Measurements from ENCODE around the gene SH3BP5L.

The SH3BP5L gene

DNA sequence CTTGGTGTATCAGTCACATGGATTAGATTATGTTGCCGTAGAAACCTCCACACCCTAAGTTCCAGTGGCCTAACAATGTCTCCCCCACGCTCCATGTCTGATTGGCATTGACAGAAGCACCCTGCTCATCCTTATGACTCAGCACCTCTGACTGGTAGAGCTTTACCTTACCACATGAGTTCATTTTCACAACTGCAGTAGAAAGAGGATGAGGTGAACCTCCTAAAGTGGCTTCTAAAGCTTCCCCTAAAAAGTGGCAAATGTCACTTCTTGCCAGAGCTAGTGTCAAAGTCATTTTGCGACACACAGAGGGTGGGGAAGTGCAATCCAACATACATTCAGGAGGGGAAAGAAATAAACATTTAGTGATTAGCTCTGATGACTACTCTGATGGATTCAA, 39.6 kb downstream of the SH3BP5L start:
- H3K9ac ChIP-seq (ENCODE audit: insufficient read length, low read depth): no peak overlapping the region
- no peaks in the 10 kb centered on the region for H3K9me3 ChIP-seq (ENCODE audit: insufficient read depth, low read length)
- no peaks in the 10 kb centered on the region for H3K27me3 ChIP-seq (ENCODE audit: insufficient read depth, insufficient read length)
- no peaks in the 10 kb centered on the region for H3K4me1 ChIP-seq (ENCODE audit: insufficient read depth, insufficient read length)
- H3K36me3 ChIP-seq (ENCODE audit: insufficient read depth, insufficient read length, low read length): no peaks in the 10 kb centered on the region
- TF ChIP-seq ZNF274 (IDR thresholded peaks at IDR 0.05; ENCODE audit: low read depth, low read length): no peak
- no peak for TF ChIP-seq YY1 (IDR thresholded peaks at IDR 0.05; ENCODE audit: insufficient read depth, insufficient read length)
- TF ChIP-seq SUZ12 (IDR thresholded peaks at IDR 0.05; ENCODE audit: extremely low read depth, insufficient read depth, insufficient read length): no peak
- H3K4me3 ChIP-seq (ENCODE audit: insufficient read length, low read depth): no peak overlapping the region
- DNase-seq (ENCODE audit: low read depth, low spot score): no peak

GRCh38 chr1:248783367-248783766, 42.3 kb downstream of the SH3BP5L start:
- Histone ChIP-seq H3K27me3 (ENCODE audit: insufficient read depth, insufficient read length) (no peaks in the 10 kb centered on the region), H3K9me3 (ENCODE audit: insufficient read depth, low read length) (no peaks in the 10 kb centered on the region), H3K36me3 (ENCODE audit: insufficient read depth, insufficient read length, low read length) (no peaks in the 10 kb centered on the region), H3K4me1 (ENCODE audit: insufficient read depth, insufficient read length) (no peaks in the 10 kb centered on the region), H3K9ac (ENCODE audit: insufficient read length, low read depth) (no peak overlapping the region), H3K4me3 (ENCODE audit: insufficient read length, low read depth) (no peak overlapping the region)
- DNase-seq (ENCODE audit: low read depth, low spot score): no peak
- no peak for TF ChIP-seq SUZ12 (IDR thresholded peaks at IDR 0.05; ENCODE audit: extremely low read depth, insufficient read depth, insufficient read length)
- TF ChIP-seq YY1 (IDR thresholded peaks at IDR 0.05; ENCODE audit: insufficient read depth, insufficient read length): no peak
- TF ChIP-seq ZNF274 (IDR thresholded peaks at IDR 0.05; ENCODE audit: low read depth, low read length): no peak

- Histone ChIP-seq H3K9ac (ENCODE audit: insufficient read length, low read depth) (no peak overlapping the region), H3K27me3 (ENCODE audit: insufficient read depth, insufficient read length) (no peaks in the 10 kb centered on the region), H3K4me1 (ENCODE audit: insufficient read depth, insufficient read length) (no peaks in the 10 kb centered on the region), H3K9me3 (ENCODE audit: insufficient read depth, low read length) (no peaks in the 10 kb centered on the region), H3K36me3 (ENCODE audit: insufficient read depth, insufficient read length, low read length) (no peaks in the 10 kb centered on the region), H3K4me3 (ENCODE audit: insufficient read length, low read depth) (no peak overlapping the region)
- TF ChIP-seq YY1 (IDR thresholded peaks at IDR 0.05; ENCODE audit: insufficient read depth, insufficient read length) (no peak), ZNF274 (IDR thresholded peaks at IDR 0.05; ENCODE audit: low read depth, low read length) (no peak), SUZ12 (IDR thresholded peaks at IDR 0.05; ENCODE audit: extremely low read depth, insufficient read depth, insufficient read length) (no peak)
- no peak for DNase-seq (ENCODE audit: low read depth, low spot score)
Observed at GRCh38 chr1:248782416-248783141, 43.1 kb downstream of the SH3BP5L start.

- Histone ChIP-seq H3K9me3 (ENCODE audit: insufficient read depth, low read length) (no peaks in the 10 kb centered on the region), H3K36me3 (ENCODE audit: insufficient read depth, insufficient read length, low read length) (no peaks in the 10 kb centered on the region)
Observed at GRCh38 chr1:248779350-248779749, 46.4 kb downstream of the SH3BP5L start.

GRCh38 chr1:248778906-248779305, 46.8 kb downstream of the SH3BP5L start:
- no peak for TF ChIP-seq YY1 (IDR thresholded peaks at IDR 0.05; ENCODE audit: insufficient read depth, insufficient read length)
- TF ChIP-seq SUZ12 (IDR thresholded peaks at IDR 0.05; ENCODE audit: extremely low read depth, insufficient read depth, insufficient read length): no peak
- TF ChIP-seq ZNF274 (IDR thresholded peaks at IDR 0.05; ENCODE audit: low read depth, low read length): no peak
- H3K27me3 ChIP-seq (ENCODE audit: insufficient read depth, insufficient read length): no peaks in the 10 kb centered on the region
- no peak overlapping the region for H3K9ac ChIP-seq (ENCODE audit: insufficient read length, low read depth)
- no peak for DNase-seq (ENCODE audit: low read depth, low spot score)
- no peak overlapping the region for H3K4me3 ChIP-seq (ENCODE audit: insufficient read length, low read depth)
- no peaks in the 10 kb centered on the region for H3K9me3 ChIP-seq (ENCODE audit: insufficient read depth, low read length)
- no peaks in the 10 kb centered on the region for H3K36me3 ChIP-seq (ENCODE audit: insufficient read depth, insufficient read length, low read length)
- H3K4me1 ChIP-seq (ENCODE audit: insufficient read depth, insufficient read length): no peaks in the 10 kb centered on the region

More at GRCh38 chr1:248779350-248779749, 46.4 kb downstream of the SH3BP5L start:
- no peak for DNase-seq (ENCODE audit: low read depth, low spot score)
- Histone ChIP-seq H3K27me3 (ENCODE audit: insufficient read depth, insufficient read length) (no peaks in the 10 kb centered on the region), H3K4me3 (ENCODE audit: insufficient read length, low read depth) (no peak overlapping the region), H3K4me1 (ENCODE audit: insufficient read depth, insufficient read length) (no peaks in the 10 kb centered on the region), H3K9ac (ENCODE audit: insufficient read length, low read depth) (no peak overlapping the region)
- TF ChIP-seq YY1 (IDR thresholded peaks at IDR 0.05; ENCODE audit: insufficient read depth, insufficient read length) (no peak), ZNF274 (IDR thresholded peaks at IDR 0.05; ENCODE audit: low read depth, low read length) (no peak), SUZ12 (IDR thresholded peaks at IDR 0.05; ENCODE audit: extremely low read depth, insufficient read depth, insufficient read length) (no peak)

GRCh38 chr1:248776991-248777390, 48.7 kb downstream of the SH3BP5L start:
- H3K36me3 ChIP-seq (ENCODE audit: insufficient read depth, insufficient read length, low read length): no peaks in the 10 kb centered on the region
- no peak for DNase-seq (ENCODE audit: low read depth, low spot score)
- no peaks in the 10 kb centered on the region for H3K9me3 ChIP-seq (ENCODE audit: insufficient read depth, low read length)
- H3K4me1 ChIP-seq (ENCODE audit: insufficient read depth, insufficient read length): no peaks in the 10 kb centered on the region
- H3K27me3 ChIP-seq (ENCODE audit: insufficient read depth, insufficient read length): no peaks in the 10 kb centered on the region
- H3K4me3 ChIP-seq (ENCODE audit: insufficient read length, low read depth): no peak overlapping the region
- no peak overlapping the region for H3K9ac ChIP-seq (ENCODE audit: insufficient read length, low read depth)
- TF ChIP-seq YY1 (IDR thresholded peaks at IDR 0.05; ENCODE audit: insufficient read depth, insufficient read length) (no peak), SUZ12 (IDR thresholded peaks at IDR 0.05; ENCODE audit: extremely low read depth, insufficient read depth, insufficient read length) (no peak), ZNF274 (IDR thresholded peaks at IDR 0.05; ENCODE audit: low read depth, low read length) (no peak)

DNA sequence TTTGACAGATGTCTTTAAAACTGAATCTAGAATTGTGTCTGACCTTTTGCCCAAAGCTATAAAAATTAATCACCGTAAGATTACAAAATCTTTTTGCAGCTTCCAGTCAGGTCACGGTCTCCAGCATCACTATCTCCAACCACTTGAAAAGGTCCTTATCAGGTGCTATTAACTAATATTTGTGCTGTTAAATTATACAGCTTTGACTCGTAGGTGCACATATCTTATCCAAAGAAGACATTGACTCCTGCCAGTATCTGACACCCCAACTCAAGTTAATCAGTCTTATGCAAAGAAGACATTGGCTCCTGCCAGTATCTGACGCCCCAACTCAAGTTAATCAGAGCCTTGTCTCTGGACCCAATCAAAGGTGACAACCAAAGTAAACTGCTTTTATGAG, 50.3 kb downstream of the SH3BP5L start:
- no peaks in the 10 kb centered on the region for H3K9me3 ChIP-seq (ENCODE audit: insufficient read depth, low read length)
- H3K36me3 ChIP-seq (ENCODE audit: insufficient read depth, insufficient read length, low read length): no peaks in the 10 kb centered on the region
- no peaks in the 10 kb centered on the region for H3K27me3 ChIP-seq (ENCODE audit: insufficient read depth, insufficient read length)
- no peak overlapping the region for H3K9ac ChIP-seq (ENCODE audit: insufficient read length, low read depth)
- no peak overlapping the region for H3K4me3 ChIP-seq (ENCODE audit: insufficient read length, low read depth)
- DNase-seq (ENCODE audit: low read depth, low spot score): no peak
- no peak for TF ChIP-seq YY1 (IDR thresholded peaks at IDR 0.05; ENCODE audit: insufficient read depth, insufficient read length)
- no peak for TF ChIP-seq SUZ12 (IDR thresholded peaks at IDR 0.05; ENCODE audit: extremely low read depth, insufficient read depth, insufficient read length)
- no peak for TF ChIP-seq ZNF274 (IDR thresholded peaks at IDR 0.05; ENCODE audit: low read depth, low read length)
- no peaks in the 10 kb centered on the region for H3K4me1 ChIP-seq (ENCODE audit: insufficient read depth, insufficient read length)
